Measurements from ENCODE around the gene FAM120AOS.

Gene FAM120AOS

DNA sequence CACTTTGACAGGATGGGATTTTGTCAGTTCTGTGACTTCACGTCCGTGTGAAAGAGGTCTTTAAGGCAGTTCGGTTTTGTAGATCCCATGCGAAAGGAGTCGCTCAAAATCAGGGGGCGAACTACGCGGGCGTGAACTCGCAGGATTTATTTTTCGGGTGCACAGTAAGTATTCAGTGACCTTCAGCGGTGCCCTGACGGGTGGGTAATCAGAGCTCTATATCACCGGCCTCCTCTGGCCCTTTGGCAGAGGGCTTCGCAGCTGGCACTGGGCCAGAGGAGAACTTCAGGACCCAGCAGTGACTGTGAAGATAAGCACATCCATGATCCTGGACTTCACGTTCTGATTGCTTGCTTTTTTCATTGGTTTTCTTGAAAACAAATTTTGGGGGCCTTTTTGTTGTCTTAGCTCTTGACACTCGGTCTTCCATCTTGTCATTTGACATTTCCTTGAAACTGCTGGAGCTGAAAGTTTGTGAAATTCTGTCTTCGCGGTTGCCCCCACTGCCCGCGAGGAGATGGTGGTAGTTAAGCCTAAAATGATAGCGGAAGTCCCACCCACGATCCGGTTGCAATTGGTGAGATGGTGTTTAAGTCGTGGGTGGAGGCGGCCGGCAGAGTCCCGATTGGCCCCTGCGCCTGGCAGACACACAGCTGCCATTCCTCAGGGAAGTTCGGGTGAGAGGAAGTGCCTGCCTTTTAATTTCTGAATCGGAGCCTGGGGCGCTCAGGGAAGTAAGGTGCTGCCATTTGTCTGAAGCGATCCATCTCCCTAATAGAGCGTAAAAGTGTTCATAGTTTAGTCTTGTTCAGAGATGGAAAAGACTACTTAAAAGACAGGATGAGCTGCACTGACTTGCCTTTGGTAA, at the start of gene FAM120AOS:
Gene FAM120AOS, minus strand, starts transcription at position 535 of the 868 bp plus-strand sequence. CDS start 872 bp downstream, outside the sequence.
- H4K20me1 ChIP-seq (ENCODE audit: insufficient read depth, low read length) = no peaks in the 10 kb centered on the region
- H2AFZ ChIP-seq (ENCODE audit: low read length) = no peak within 1 kb of the TSS
- peak within 1 kb of the TSS; percentile 97 for H3K9ac ChIP-seq (ENCODE audit: low read length)
- no peaks in the 10 kb centered on the region for H3F3A ChIP-seq (ENCODE audit: insufficient read depth, low read length)
- no peak for TF ChIP-seq EZH2 (IDR thresholded peaks at IDR 0.05; ENCODE audit: borderline replicate concordance, low read length)
- TF ChIP-seq, protein P1, sequence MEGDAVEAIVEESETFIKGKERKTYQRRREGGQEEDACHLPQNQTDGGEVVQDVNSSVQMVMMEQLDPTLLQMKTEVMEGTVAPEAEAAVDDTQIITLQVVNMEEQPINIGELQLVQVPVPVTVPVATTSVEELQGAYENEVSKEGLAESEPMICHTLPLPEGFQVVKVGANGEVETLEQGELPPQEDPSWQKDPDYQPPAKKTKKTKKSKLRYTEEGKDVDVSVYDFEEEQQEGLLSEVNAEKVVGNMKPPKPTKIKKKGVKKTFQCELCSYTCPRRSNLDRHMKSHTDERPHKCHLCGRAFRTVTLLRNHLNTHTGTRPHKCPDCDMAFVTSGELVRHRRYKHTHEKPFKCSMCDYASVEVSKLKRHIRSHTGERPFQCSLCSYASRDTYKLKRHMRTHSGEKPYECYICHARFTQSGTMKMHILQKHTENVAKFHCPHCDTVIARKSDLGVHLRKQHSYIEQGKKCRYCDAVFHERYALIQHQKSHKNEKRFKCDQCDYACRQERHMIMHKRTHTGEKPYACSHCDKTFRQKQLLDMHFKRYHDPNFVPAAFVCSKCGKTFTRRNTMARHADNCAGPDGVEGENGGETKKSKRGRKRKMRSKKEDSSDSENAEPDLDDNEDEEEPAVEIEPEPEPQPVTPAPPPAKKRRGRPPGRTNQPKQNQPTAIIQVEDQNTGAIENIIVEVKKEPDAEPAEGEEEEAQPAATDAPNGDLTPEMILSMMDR (IDR thresholded peaks at IDR 0.05; ENCODE audit: low read length) = no peak
- peaks cover 68% of the 10 kb centered on the region for H3K79me2 ChIP-seq (ENCODE audit: insufficient read depth, low read length)
- H3K4me1 ChIP-seq (ENCODE audit: insufficient read depth, low read length, severe bottlenecking) = peaks cover 53% of the 10 kb centered on the region
- H3K27ac ChIP-seq (ENCODE audit: low read depth, low read length, poor library complexity, severe bottlenecking) = peak within 1 kb of the TSS; percentile 80
- H3K4me3 ChIP-seq (ENCODE audit: low read depth, low read length, poor library complexity, severe bottlenecking) = peak within 1 kb of the TSS; percentile 99
- no peaks in the 10 kb centered on the region for H3K9me2 ChIP-seq (ENCODE audit: low read depth, low read length)
- H3K36me3 ChIP-seq (ENCODE audit: insufficient read depth, low read length) = peaks cover 55% of the 10 kb centered on the region
- peak within 1 kb of the TSS; percentile 88 for H3K4me2 ChIP-seq (ENCODE audit: low read length)
- H3K27me3 ChIP-seq (ENCODE audit: insufficient read depth, low read length) = no peaks in the 10 kb centered on the region
- H3K9me3 ChIP-seq (ENCODE audit: low read length) = no peaks in the 10 kb centered on the region

DNA sequence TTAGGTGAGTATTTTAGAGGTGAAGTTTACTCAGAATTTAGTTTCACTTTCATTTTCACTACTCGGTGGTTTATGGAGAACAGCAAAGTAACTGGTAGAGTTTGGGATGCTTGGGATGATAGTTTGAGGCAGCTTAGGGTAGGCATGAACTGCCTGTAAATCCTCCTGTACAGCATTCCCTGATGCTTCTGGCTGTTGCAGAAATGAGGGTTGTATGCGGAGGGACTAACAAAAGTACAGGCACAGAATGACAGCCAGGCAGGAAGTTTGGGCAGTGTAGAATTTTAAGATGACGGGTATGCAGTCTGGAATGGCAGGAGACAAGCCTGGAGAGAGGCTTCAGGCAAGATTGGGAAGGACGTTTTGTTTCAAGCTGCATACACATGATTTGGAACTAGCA, 48.0 kb upstream of the FAM120AOS start:
- no peak overlapping the region for H3K4me3 ChIP-seq (ENCODE audit: low read depth, low read length, poor library complexity, severe bottlenecking)
- H4K20me1 ChIP-seq (ENCODE audit: insufficient read depth, low read length) = no peaks in the 10 kb centered on the region
- no peaks in the 10 kb centered on the region for H3K9me3 ChIP-seq (ENCODE audit: low read length)
- peak overlapping the region; percentile 32; the same call in 1 of the 2 replicates for H3K4me2 ChIP-seq (ENCODE audit: low read length)
- no peak overlapping the region for H2AFZ ChIP-seq (ENCODE audit: low read length)
- H3K9ac ChIP-seq (ENCODE audit: low read length) = no peak overlapping the region
- H3K79me2 ChIP-seq (ENCODE audit: insufficient read depth, low read length) = peaks cover 11% of the 10 kb centered on the region
- no peaks in the 10 kb centered on the region for H3K27me3 ChIP-seq (ENCODE audit: insufficient read depth, low read length)
- peaks cover 36% of the 10 kb centered on the region for H3K4me1 ChIP-seq (ENCODE audit: insufficient read depth, low read length, severe bottlenecking)
- peaks cover 89% of the 10 kb centered on the region for H3K36me3 ChIP-seq (ENCODE audit: insufficient read depth, low read length)
- TF ChIP-seq EZH2 (IDR thresholded peaks at IDR 0.05; ENCODE audit: borderline replicate concordance, low read length) = no peak
- TF ChIP-seq, protein P1 (IDR thresholded peaks at IDR 0.05; ENCODE audit: low read length) = no peak
- no peaks in the 10 kb centered on the region for H3K9me2 ChIP-seq (ENCODE audit: low read depth, low read length)
- H3K27ac ChIP-seq (ENCODE audit: low read depth, low read length, poor library complexity, severe bottlenecking) = no peak overlapping the region
- H3F3A ChIP-seq (ENCODE audit: insufficient read depth, low read length) = no peaks in the 10 kb centered on the region

GRCh38 chr9:93500571-93501298, 47.4 kb upstream of the FAM120AOS start:
- H2AFZ ChIP-seq (ENCODE audit: low read length) = no peak overlapping the region
- H3K4me2 ChIP-seq (ENCODE audit: low read length) = peak overlapping the region; percentile 32; the same call in 1 of the 2 replicates
- H3K36me3 ChIP-seq (ENCODE audit: insufficient read depth, low read length) = peaks cover 93% of the 10 kb centered on the region
- no peak overlapping the region for H3K27ac ChIP-seq (ENCODE audit: low read depth, low read length, poor library complexity, severe bottlenecking)
- no peaks in the 10 kb centered on the region for H3K27me3 ChIP-seq (ENCODE audit: insufficient read depth, low read length)
- H3F3A ChIP-seq (ENCODE audit: insufficient read depth, low read length) = no peaks in the 10 kb centered on the region
- peaks cover 33% of the 10 kb centered on the region for H3K4me1 ChIP-seq (ENCODE audit: insufficient read depth, low read length, severe bottlenecking)
- H3K4me3 ChIP-seq (ENCODE audit: low read depth, low read length, poor library complexity, severe bottlenecking) = no peak overlapping the region
- no peak for TF ChIP-seq EZH2 (IDR thresholded peaks at IDR 0.05; ENCODE audit: borderline replicate concordance, low read length)
- TF ChIP-seq, protein P1 (IDR thresholded peaks at IDR 0.05; ENCODE audit: low read length) = no peak
- H3K9ac ChIP-seq (ENCODE audit: low read length) = no peak overlapping the region
- H3K9me3 ChIP-seq (ENCODE audit: low read length) = no peaks in the 10 kb centered on the region
- no peaks in the 10 kb centered on the region for H3K9me2 ChIP-seq (ENCODE audit: low read depth, low read length)
- peaks cover 4% of the 10 kb centered on the region for H3K79me2 ChIP-seq (ENCODE audit: insufficient read depth, low read length)
- H4K20me1 ChIP-seq (ENCODE audit: insufficient read depth, low read length) = no peaks in the 10 kb centered on the region

All from OCI-LY1 (cell line).